ENCODE measurements around the gene STXBP4. TPM values are rescaled to one million over a fixed set of nuclear protein-coding genes. Genes with fewer than 3 reads are reported as not detected.

The STXBP4 gene
- total and polyA plus RNA-seq, 2 experiments from 2014 or later, result 25.0 to 52.1 TPM

DNA sequence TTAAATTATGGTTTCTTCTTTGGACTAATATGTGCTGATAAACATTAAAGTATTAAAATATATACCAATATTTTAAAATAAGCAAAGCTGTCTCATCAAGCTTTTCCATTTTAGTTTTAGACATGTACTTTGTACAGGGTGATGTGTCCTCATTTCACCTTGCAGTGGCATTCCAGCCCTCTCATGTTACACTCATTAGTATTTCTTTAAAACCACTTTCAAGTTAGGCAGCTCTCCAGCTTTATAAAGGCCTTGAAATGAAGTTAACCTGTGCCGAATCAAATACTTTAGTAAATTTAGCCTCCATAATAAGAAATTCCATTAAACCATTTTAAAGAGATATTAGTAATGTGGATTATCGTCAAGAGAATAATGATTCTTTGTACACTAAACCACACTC is 188.6 kb downstream of the STXBP4 start:
- TF ChIP-seq ZNF462 (CRISPR knock-in tag; IDR thresholded peaks at IDR 0.05), result no peak
- no peak for TF ChIP-seq ZNF331 (CRISPR knock-in tag; IDR thresholded peaks at IDR 0.05; ENCODE audit: low read depth)
- no peak for TF ChIP-seq NANOG (IDR thresholded peaks at IDR 0.05; ENCODE audit: borderline replicate concordance)
- TF ChIP-seq POLR2AphosphoS5 (IDR thresholded peaks at IDR 0.05; ENCODE audit: low read depth), result no peak
- TF ChIP-seq STAT1 (IDR thresholded peaks at IDR 0.05; ENCODE audit: unreplicated experiment), result no peak
- TF ChIP-seq ZNF114 (CRISPR knock-in tag; IDR thresholded peaks at IDR 0.05), result no peak
- TF ChIP-seq REST (IDR thresholded peaks at IDR 0.05; ENCODE audit: unreplicated experiment), result no peak
- no peak for TF ChIP-seq EZH2 (IDR thresholded peaks at IDR 0.05; ENCODE audit: low read depth, unreplicated experiment)
- TF ChIP-seq, protein P1, sequence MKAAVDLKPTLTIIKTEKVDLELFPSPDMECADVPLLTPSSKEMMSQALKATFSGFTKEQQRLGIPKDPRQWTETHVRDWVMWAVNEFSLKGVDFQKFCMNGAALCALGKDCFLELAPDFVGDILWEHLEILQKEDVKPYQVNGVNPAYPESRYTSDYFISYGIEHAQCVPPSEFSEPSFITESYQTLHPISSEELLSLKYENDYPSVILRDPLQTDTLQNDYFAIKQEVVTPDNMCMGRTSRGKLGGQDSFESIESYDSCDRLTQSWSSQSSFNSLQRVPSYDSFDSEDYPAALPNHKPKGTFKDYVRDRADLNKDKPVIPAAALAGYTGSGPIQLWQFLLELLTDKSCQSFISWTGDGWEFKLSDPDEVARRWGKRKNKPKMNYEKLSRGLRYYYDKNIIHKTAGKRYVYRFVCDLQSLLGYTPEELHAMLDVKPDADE (IDR thresholded peaks at IDR 0.05), result no peak
- TF ChIP-seq, protein P2, sequence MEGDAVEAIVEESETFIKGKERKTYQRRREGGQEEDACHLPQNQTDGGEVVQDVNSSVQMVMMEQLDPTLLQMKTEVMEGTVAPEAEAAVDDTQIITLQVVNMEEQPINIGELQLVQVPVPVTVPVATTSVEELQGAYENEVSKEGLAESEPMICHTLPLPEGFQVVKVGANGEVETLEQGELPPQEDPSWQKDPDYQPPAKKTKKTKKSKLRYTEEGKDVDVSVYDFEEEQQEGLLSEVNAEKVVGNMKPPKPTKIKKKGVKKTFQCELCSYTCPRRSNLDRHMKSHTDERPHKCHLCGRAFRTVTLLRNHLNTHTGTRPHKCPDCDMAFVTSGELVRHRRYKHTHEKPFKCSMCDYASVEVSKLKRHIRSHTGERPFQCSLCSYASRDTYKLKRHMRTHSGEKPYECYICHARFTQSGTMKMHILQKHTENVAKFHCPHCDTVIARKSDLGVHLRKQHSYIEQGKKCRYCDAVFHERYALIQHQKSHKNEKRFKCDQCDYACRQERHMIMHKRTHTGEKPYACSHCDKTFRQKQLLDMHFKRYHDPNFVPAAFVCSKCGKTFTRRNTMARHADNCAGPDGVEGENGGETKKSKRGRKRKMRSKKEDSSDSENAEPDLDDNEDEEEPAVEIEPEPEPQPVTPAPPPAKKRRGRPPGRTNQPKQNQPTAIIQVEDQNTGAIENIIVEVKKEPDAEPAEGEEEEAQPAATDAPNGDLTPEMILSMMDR (conservative IDR thresholded peaks at IDR 0.05; ENCODE audit: low read depth in 2 of 2), result no peak
- TF ChIP-seq JUNB (IDR thresholded peaks at IDR 0.05; ENCODE audit: unreplicated experiment), result no peak
- no peak for TF ChIP-seq CREB1 (CRISPR knock-in tag; IDR thresholded peaks at IDR 0.05; ENCODE audit: low read depth)
- no peak for TF ChIP-seq EZH2phosphoT487 (IDR thresholded peaks at IDR 0.05; ENCODE audit: unreplicated experiment)
- no peak overlapping the region for H3K4me3 Mint-ChIP-seq
- no peak overlapping the region for H3K27ac ChIP-seq (ENCODE audit: low read depth)
- peaks cover 2% of the 10 kb centered on the region for H3K27me3 Mint-ChIP-seq (ENCODE audit: insufficient read depth, low read depth, poor library complexity)
- H3K4me1 ChIP-seq (ENCODE audit: insufficient read depth), result no peaks in the 10 kb centered on the region
- H3K4me3 ChIP-seq, result no peak overlapping the region
- H3K9me2 ChIP-seq (ENCODE audit: insufficient read depth), result peaks cover 4% of the 10 kb centered on the region; the same call in 1 of the 2 replicates
- no peaks in the 10 kb centered on the region for H3K9me3 Mint-ChIP-seq
- H3F3A ChIP-seq (replicated peaks; ENCODE audit: low read depth), result no peaks in the 10 kb centered on the region
- no peaks in the 10 kb centered on the region for H3K36me3 Mint-ChIP-seq (ENCODE audit: low read depth)
- no peaks in the 10 kb centered on the region for H3K79me2 ChIP-seq (replicated peaks; ENCODE audit: insufficient read depth)
- H3K4me1 Mint-ChIP-seq, result no peaks in the 10 kb centered on the region
- peak; percentile 44; the same call in 2 of the 3 replicates for ATAC-seq
- H4K20me1 ChIP-seq (replicated peaks; ENCODE audit: insufficient read depth), result no peaks in the 10 kb centered on the region
- H3K27ac Mint-ChIP-seq, result no peak overlapping the region
- H3K27me3 ChIP-seq (ENCODE audit: insufficient read depth), result no peaks in the 10 kb centered on the region
- H3K36me3 ChIP-seq (ENCODE audit: insufficient read depth), result no peaks in the 10 kb centered on the region
- H3K4me2 ChIP-seq, result no peak overlapping the region
- H2AFZ ChIP-seq, result no peak overlapping the region
- DNase-seq (ENCODE audit: low spot score), result no peak
